GM18507 (cell line): Measurements from ENCODE around the gene MZF1.
"Not testable (repeated sequence)": the region's sequence is repeated elsewhere in the genome, so short reads cannot be mapped to it uniquely, and the experiment has no call there.

Experiments
- DNase-seq: peaks from one replicate; pipeline ENCODE4 v3.0.0; 2011; ENCODE audit warnings: low read depth; ENCODE audit not compliant: insufficient read length; ENCODE audit errors: extremely low spot score
- FAIRE-seq: peaks from 2 replicates; lab custom pipeline; 2011; peaks lifted over from hg19 to GRCh38; lab: Jason Lieb, UNC

The MZF1 gene

GRCh38 chr19:58545286-58546018 is 27.7 kb downstream of the MZF1 start:
- no peak for DNase-seq
- FAIRE-seq, result no peak

GRCh38 chr19:58544591-58545285 is 28.4 kb downstream of the MZF1 start:
- peak; percentile 80 for DNase-seq
- no peak for FAIRE-seq

- peak; percentile 97 for FAIRE-seq
- DNase-seq, result peak; percentile 98
Observed at GRCh38 chr19:58543826-58544590, 29.1 kb downstream of the MZF1 start, which contains the start of gene TRIM28. TRIM28 (plus strand) TSS chr19:58544064; CDS start chr19:58544758, 694 bp downstream.

GRCh38 chr19:58542641-58543372 is 30.3 kb downstream of the MZF1 start:
- not testable (repeated sequence) for FAIRE-seq, DNase-seq

- DNase-seq, FAIRE-seq: not testable (repeated sequence)
Observed at GRCh38 chr19:58539169-58539559, 34.0 kb downstream of the MZF1 start.

- DNase-seq (no peak), FAIRE-seq (no peak)
Observed at GRCh38 chr19:58538257-58539168, 34.6 kb downstream of the MZF1 start.

- DNase-seq (no peak), FAIRE-seq (no peak)
Observed at GRCh38 chr19:58536852-58537798, 36.0 kb downstream of the MZF1 start.

- FAIRE-seq, result no peak
- no peak for DNase-seq
Observed at GRCh38 chr19:58535857-58536256, 37.3 kb downstream of the MZF1 start.

GRCh38 chr19:58531034-58531840 is 41.9 kb downstream of the MZF1 start:
- DNase-seq (no peak), FAIRE-seq (no peak)

- no peak for FAIRE-seq
- no peak for DNase-seq
Observed at GRCh38 chr19:58529405-58529804, 43.7 kb downstream of the MZF1 start.

- FAIRE-seq (no peak), DNase-seq (no peak)
Observed at GRCh38 chr19:58522709-58523108, 50.4 kb downstream of the MZF1 start.

GRCh38 chr19:58521651-58522050 is 51.5 kb downstream of the MZF1 start:
- DNase-seq (no peak), FAIRE-seq (no peak)

- DNase-seq (no peak), FAIRE-seq (no peak)
Observed at GRCh38 chr19:58520257-58520599, 52.9 kb downstream of the MZF1 start.

- DNase-seq, result peak; percentile 68
- peak; percentile 89 for FAIRE-seq
Observed at GRCh38 chr19:58519355-58520256, 53.5 kb downstream of the MZF1 start, which contains the start of gene ZBTB45. ZBTB45 (minus strand) TSS chr19:58519810; CDS start chr19:58517673, 2,137 bp downstream.

GRCh38 chr19:58519087-58519354 is 54.1 kb downstream of the MZF1 start:
- DNase-seq (no peak), FAIRE-seq (peak; percentile 12)
